ENCODE results near the gene NRP1.

NRP1 gene

DNA sequence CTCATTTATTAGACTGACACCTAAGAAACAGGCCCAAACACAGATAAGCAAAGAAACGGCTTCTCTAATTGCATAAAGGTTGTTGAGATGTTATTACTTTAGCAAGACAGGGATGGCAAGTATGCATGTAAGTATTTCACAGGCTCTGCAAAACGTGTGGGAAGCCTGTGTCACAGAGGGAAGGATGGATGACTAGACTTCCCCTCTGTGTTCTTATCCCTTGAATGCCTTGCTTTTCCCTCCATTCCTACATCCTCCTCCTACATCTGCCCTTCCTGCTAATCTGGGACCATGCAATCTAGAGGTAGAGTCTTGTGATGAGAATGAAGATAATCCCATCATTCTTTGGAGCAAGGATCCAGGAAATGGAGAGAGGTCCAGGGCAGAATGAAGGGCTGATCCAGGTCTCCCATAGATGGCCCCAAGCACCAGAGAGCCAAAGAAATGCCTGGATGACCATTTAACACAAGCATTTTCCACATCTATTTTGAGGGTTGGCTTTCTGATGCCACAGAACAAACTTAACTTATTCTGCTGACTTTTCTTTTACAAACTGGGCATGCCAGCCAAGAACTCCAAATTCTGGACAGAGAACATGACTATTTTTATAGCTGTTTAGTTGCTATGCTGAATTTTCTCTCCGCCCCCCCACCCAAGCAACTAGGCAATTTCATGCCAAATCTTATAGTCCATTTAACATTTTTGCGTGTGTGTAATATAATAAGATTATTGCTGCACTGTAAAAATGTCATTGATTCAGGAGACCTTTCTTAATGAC is 48.1 kb downstream of the NRP1 start:
- DNase-seq (ENCODE audit: insufficient read length, low spot score) (no peak), FAIRE-seq (no peak)
- TF ChIP-seq, protein P1, sequence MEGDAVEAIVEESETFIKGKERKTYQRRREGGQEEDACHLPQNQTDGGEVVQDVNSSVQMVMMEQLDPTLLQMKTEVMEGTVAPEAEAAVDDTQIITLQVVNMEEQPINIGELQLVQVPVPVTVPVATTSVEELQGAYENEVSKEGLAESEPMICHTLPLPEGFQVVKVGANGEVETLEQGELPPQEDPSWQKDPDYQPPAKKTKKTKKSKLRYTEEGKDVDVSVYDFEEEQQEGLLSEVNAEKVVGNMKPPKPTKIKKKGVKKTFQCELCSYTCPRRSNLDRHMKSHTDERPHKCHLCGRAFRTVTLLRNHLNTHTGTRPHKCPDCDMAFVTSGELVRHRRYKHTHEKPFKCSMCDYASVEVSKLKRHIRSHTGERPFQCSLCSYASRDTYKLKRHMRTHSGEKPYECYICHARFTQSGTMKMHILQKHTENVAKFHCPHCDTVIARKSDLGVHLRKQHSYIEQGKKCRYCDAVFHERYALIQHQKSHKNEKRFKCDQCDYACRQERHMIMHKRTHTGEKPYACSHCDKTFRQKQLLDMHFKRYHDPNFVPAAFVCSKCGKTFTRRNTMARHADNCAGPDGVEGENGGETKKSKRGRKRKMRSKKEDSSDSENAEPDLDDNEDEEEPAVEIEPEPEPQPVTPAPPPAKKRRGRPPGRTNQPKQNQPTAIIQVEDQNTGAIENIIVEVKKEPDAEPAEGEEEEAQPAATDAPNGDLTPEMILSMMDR (IDR thresholded peaks at IDR 0.05; ENCODE audit: insufficient read depth, missing control alignments): no peak

DNA sequence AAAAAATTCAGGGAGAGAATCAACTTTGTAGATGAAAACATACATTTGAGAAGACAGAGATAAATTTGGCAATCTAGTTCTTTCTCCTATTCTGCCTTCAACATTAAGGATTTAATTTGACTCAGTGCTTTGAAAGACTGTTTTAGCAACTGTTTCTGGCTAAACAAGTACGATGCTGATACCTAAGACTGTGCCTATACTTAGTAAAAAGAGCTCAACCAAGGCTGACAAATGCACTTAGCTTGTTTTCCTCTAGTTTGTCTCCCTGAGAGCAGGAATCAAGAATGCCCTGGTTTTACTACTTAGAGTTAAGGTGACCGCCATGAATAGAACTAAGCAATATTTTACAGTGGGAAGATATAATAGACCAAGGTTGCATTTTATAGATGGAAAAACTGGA is 49.5 kb downstream of the NRP1 start:
- TF ChIP-seq, protein P1 (IDR thresholded peaks at IDR 0.05; ENCODE audit: insufficient read depth, missing control alignments): no peak
- FAIRE-seq (no peak), DNase-seq (ENCODE audit: insufficient read length, low spot score) (no peak)

DNA sequence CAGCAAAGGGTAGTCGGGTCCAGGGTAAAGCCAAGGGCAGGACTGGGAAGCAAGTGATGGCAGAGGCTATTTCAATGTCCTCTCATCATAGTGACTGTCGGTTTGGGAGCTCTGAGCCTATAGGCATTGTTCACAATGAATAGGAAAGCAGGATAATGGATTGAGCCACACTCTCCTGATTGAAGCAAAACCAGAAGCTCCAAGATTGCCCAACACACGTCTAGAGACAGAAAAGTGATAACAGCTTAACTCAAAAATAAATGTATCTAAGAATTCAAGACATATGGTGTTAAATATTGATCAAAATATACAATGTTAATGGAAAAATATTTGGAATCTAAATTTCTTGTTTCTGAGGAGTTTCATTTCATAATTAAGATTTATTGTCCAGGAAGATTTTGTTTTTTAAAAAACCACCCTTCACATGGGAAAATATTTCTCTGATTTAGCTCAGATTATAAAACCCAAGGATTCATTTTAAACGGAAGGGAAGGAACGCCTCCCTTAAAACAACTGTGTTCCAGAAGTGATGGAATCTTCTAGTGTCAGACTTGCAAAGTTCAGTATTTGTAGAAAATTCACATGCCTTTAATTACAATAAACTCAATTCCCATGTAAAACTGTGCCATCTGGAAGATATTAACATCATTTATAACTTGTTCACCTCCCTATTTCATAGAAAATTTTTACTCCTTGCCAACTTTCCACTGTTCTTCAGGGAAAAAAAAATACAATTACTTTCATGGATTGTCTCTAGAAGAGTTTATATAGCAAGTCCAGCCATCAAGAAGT is 54.5 kb downstream of the NRP1 start:
- no peak for FAIRE-seq
- no peak for DNase-seq (ENCODE audit: insufficient read length, low spot score)
- TF ChIP-seq, protein P1 (IDR thresholded peaks at IDR 0.05; ENCODE audit: insufficient read depth, missing control alignments): no peak

GRCh38 chr10:33279276-33279675 is 55.2 kb downstream of the NRP1 start:
- DNase-seq (ENCODE audit: insufficient read length, low spot score): no peak
- TF ChIP-seq, protein P1 (IDR thresholded peaks at IDR 0.05; ENCODE audit: insufficient read depth, missing control alignments): no peak
- FAIRE-seq: no peak

GRCh38 chr10:33278198-33278597 is 56.3 kb downstream of the NRP1 start:
- FAIRE-seq (no peak), DNase-seq (ENCODE audit: insufficient read length, low spot score) (no peak)
- TF ChIP-seq, protein P1 (IDR thresholded peaks at IDR 0.05; ENCODE audit: insufficient read depth, missing control alignments): no peak

DNA sequence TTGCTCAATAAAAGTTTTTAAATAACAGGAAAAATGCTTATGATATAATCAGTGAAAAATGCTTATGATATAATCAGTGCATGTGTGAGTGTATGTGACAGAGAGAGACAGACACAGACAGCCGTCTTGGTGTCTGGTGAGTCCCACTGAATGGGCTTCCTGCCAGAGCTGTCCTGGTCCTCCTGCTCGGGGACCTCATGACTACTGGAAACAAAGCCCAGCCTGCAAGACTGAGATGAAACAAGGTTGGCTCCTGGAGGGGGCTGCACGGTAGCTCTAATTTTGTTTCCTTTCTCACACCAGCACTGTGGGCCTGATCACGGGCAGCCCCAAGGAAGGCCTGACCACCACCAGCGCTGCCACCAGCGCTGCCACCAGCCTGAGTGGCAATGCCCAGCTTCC is 57.3 kb downstream of the NRP1 start:
- FAIRE-seq (no peak), DNase-seq (ENCODE audit: insufficient read length, low spot score) (no peak)
- TF ChIP-seq, protein P1 (IDR thresholded peaks at IDR 0.05; ENCODE audit: insufficient read depth, missing control alignments): no peak
